Natural killer cell treated with Interleukin-12 subunit alpha and Interleukin-12 subunit beta and Interleukin-15 and Interleukin-18, amount 100 ng/mL, for 72 hours (primary cell): ENCODE measurements around the gene FOXD1. TPM values are rescaled to one million over a fixed set of nuclear protein-coding genes. Genes with fewer than 3 reads are reported as not detected.
"Not testable (repeated sequence)": the region's sequence is repeated elsewhere in the genome, so short reads cannot be mapped to it uniquely, and the experiment has no call there.

Experiments
- ATAC-seq, 2 donors: fragments of 150-1000 bp; cut with Tn5 transposase in 1 of 2; sonication (Bioruptor Pico), chemical (Tn5 transposase) in 1 of 2; 2 replicates each; pipeline ENCODE4 v1.10.0; 2021
- DNase-seq: peaks from one replicate; pipeline ENCODE4 v3.0.0; 2022; ENCODE audit warnings: low spot score
- H3K27ac Mint-ChIP-seq, 2 donors: 1 replicate in 1 of 2; 2 replicates in 1 of 2; pipeline ENCODE4 v1.8.0; 2022; ENCODE audit warnings: mixed read lengths in 2 of 2, mild to moderate bottlenecking in 1 of 2, moderate library complexity in 1 of 2
- H3K27me3 Mint-ChIP-seq, 2 donors: 1 replicate in 1 of 2; 2 replicates in 1 of 2; pipeline ENCODE4 v1.8.0; 2022; ENCODE audit warnings: mixed read lengths in 2 of 2
- H3K36me3 Mint-ChIP-seq: one replicate; pipeline ENCODE4 v1.8.0; 2022; ENCODE audit warnings: mixed read lengths
- H3K4me1 Mint-ChIP-seq, 2 donors: 1 replicate in 1 of 2; 2 replicates in 1 of 2; pipeline ENCODE4 v1.8.0; 2022; ENCODE audit warnings: low read depth in 2 of 2, mixed read lengths in 2 of 2, mild to moderate bottlenecking in 1 of 2
- H3K4me3 Mint-ChIP-seq: one replicate; pipeline ENCODE4 v1.8.0; 2022; ENCODE audit warnings: mixed read lengths
- H3K9me3 Mint-ChIP-seq: 2 replicates; pipeline ENCODE4 v1.8.0; 2022; ENCODE audit warnings: mixed read lengths
- total RNA-seq, 2 donors: library from RNA; stranded (reverse); gene quantifications; one replicate each; pipeline ENCODE4 v1.2.3, GENCODE V29; 2022

The FOXD1 gene
- 1 to 10 TPM; 1.5 to 2.0 TPM for total RNA-seq

GRCh38 chr5:73448463-73449136, at the start of gene FOXD1:
TSS of gene FOXD1 (minus strand) at chr5:73448777. CDS start at chr5:73448362, 415 bp downstream.
- no peaks in the 10 kb centered on the region for H3K9me3 Mint-ChIP-seq
- H3K27ac Mint-ChIP-seq: peak within 1 kb of the TSS; percentile 31 to 57
- H3K36me3 Mint-ChIP-seq: peaks cover 8% of the 10 kb centered on the region
- DNase-seq (peak; percentile 67), ATAC-seq (peak; percentile 83 to 88)
- peak within 1 kb of the TSS; percentile 86 for H3K4me3 Mint-ChIP-seq
- H3K27me3 Mint-ChIP-seq: peaks cover 39 to 53% of the 10 kb centered on the region in 2 donors
- H3K4me1 Mint-ChIP-seq: peaks cover 14 to 16% of the 10 kb centered on the region in 2 donors

GRCh38 chr5:73497497-73498056, 49.0 kb upstream of the FOXD1 start:
- H3K27me3 Mint-ChIP-seq: peaks cover 15 to 17% of the 10 kb centered on the region in 2 donors
- H3K36me3 Mint-ChIP-seq: peaks cover 32% of the 10 kb centered on the region
- H3K4me3 Mint-ChIP-seq: peak overlapping the region; percentile 95
- peaks cover 27 to 28% of the 10 kb centered on the region in 2 donors for H3K4me1 Mint-ChIP-seq
- ATAC-seq (no peak), DNase-seq (no peak)
- H3K9me3 Mint-ChIP-seq: no peaks in the 10 kb centered on the region
- H3K27ac Mint-ChIP-seq: peak overlapping the region; percentile 97 to 98

DNA sequence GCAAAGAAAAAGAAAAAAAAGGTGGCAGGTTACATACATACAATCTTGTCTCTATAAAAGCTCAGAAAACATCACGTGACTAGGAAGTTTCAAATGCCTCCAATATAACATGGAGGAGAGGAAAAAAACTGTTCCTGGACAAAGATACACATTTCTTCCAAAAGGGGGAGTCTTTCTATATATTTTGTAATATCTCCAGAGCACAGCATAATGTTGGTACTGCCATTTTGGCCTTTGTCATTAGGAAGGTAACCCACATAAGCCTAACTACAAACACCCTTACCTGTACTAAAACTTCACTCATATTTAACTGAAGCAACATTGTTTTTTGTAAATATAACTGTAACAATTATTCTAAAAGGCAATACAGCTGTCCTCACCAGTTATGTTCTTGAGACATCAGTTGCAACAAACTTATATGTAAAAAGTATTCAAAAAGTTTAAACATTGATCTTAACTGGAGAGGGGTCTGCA, 48.4 kb upstream of the FOXD1 start:
- DNase-seq (no peak), ATAC-seq (no peak)
- H3K4me1 Mint-ChIP-seq: peaks cover 25 to 27% of the 10 kb centered on the region in 2 donors
- peak overlapping the region in 1 of 2 donors; percentile 98 for H3K27ac Mint-ChIP-seq
- H3K4me3 Mint-ChIP-seq: peak overlapping the region; percentile 95
- peaks cover 28% of the 10 kb centered on the region for H3K36me3 Mint-ChIP-seq
- H3K9me3 Mint-ChIP-seq: no peaks in the 10 kb centered on the region
- H3K27me3 Mint-ChIP-seq: peaks cover 17 to 23% of the 10 kb centered on the region in 2 donors

- Mint-ChIP-seq H3K36me3 (peaks cover 20% of the 10 kb centered on the region), H3K9me3 (no peaks in the 10 kb centered on the region), H3K4me3 (no peak overlapping the region), H3K27me3 (peaks cover 20 to 31% of the 10 kb centered on the region in 2 donors), H3K4me1 (peaks cover 18 to 19% of the 10 kb centered on the region in 2 donors), H3K27ac (no peak overlapping the region)
- DNase-seq: no peak
- no peak for ATAC-seq
These were observed 47.3 kb upstream of the FOXD1 start for GRCh38 chr5:73495772-73496335.

DNA sequence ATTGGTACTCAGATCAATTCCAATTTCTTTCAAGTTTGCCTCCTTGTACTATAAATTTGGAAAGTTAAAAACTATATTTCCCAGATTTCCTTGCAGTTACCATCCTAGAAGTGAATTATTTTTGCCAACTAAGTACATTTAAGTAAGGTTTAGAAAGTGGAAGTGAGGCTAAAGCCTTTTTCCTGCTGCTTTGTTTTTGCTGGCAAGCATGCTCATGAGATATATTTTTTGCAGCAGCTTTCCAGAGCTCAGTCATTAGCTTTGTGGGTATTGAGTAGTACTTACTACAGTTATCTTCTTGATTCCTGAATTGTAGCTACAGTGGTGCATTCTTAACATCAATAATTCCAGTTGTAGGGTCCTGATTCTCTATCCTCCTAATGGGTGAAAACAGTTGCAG, 46.1 kb upstream of the FOXD1 start:
- Mint-ChIP-seq H3K4me1 (peaks cover 8 to 12% of the 10 kb centered on the region in 2 donors), H3K4me3 (no peak overlapping the region)

DNA sequence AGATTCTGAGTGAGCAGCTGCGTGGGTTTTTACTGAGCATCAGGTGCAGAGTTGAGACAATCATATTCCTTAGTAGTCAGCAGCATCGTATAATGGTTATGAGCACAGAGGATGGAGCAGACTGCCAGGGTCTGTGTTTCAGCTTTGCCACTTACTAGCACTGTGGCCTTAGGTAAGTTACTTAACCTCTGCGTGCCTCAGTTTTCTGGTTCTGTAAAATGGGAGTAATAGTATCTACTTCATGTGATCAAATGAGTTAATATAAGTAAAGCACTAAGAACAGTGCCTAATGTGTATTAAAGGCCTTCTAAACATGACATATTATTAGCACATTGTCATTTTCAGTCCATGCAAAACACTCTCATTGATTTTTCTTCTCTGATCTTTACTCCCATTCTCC, 44.8 kb upstream of the FOXD1 start:
- Mint-ChIP-seq H3K9me3 (no peaks in the 10 kb centered on the region), H3K27ac (no peak overlapping the region), H3K36me3 (no peaks in the 10 kb centered on the region), H3K27me3 (peaks cover 22 to 31% of the 10 kb centered on the region in 2 donors), H3K4me3 (no peak overlapping the region), H3K4me1 (peaks cover 0 to 4% of the 10 kb centered on the region in 2 donors)
- no peak for DNase-seq
- no peak for ATAC-seq

More for the DNA sequence above, 46.1 kb upstream of the FOXD1 start:
- H3K36me3 Mint-ChIP-seq: peaks cover 9% of the 10 kb centered on the region
- H3K9me3 Mint-ChIP-seq: no peaks in the 10 kb centered on the region
- no peak for DNase-seq
- no peak overlapping the region for H3K27ac Mint-ChIP-seq
- peaks cover 20 to 31% of the 10 kb centered on the region in 2 donors for H3K27me3 Mint-ChIP-seq
- ATAC-seq: no peak

DNA sequence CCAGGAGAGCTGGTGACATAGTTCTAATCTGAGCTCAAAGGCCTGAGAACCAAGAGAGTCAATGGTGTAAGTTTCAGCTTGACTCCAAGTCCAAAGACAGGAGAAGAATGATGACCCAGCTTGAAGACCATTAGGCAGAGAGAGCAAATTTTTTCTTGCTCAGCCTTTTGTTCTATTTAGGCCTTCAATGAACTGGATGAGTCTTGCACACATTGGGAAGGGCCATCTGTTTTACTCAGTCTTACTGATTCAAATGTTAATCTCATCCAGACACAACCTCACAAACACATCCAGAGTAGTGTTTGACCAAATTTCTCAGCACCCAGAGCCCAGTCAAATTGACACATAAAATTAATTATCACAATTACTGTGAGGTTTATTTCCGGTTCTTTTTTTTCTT, 42.6 kb upstream of the FOXD1 start:
- Mint-ChIP-seq H3K9me3 (no peaks in the 10 kb centered on the region), H3K4me3 (no peak overlapping the region), H3K4me1 (no peaks in the 10 kb centered on the region), H3K36me3 (no peaks in the 10 kb centered on the region), H3K27me3 (peaks cover 34 to 51% of the 10 kb centered on the region in 2 donors), H3K27ac (no peak overlapping the region)
- DNase-seq (no peak), ATAC-seq (no peak)

DNA sequence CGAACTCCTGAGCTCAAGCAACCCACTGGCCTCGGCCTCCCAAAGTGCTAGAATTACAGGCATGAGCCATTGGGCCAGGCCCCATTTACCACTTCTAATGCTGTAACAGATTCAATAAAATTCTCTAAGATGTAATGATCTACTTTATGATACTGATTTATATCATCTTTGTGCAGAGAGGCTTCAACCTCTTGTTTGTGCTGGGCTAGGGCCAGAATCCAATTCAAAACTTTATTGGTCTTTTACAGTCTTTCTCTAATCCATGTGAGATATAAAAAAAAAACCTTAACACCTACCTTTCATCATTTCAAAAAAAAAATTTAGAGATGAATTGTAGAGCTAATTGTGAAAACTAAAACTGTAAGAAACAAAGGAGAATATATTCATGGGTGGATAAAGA, 41.5 kb upstream of the FOXD1 start:
- ATAC-seq: no peak
- Mint-ChIP-seq H3K27ac (no peak overlapping the region), H3K36me3 (no peaks in the 10 kb centered on the region), H3K27me3 (peaks cover 33 to 58% of the 10 kb centered on the region in 2 donors), H3K4me3 (no peak overlapping the region), H3K9me3 (no peaks in the 10 kb centered on the region), H3K4me1 (no peaks in the 10 kb centered on the region)
- no peak for DNase-seq

- ATAC-seq: peak in 1 of 2 donors; percentile 24
- Mint-ChIP-seq H3K4me3 (no peak overlapping the region), H3K36me3 (no peaks in the 10 kb centered on the region), H3K4me1 (no peaks in the 10 kb centered on the region), H3K27me3 (peaks cover 31 to 51% of the 10 kb centered on the region in 2 donors), H3K9me3 (no peaks in the 10 kb centered on the region), H3K27ac (no peak overlapping the region)
- no peak for DNase-seq
These were observed 40.2 kb upstream of the FOXD1 start for GRCh38 chr5:73488806-73489205.

- Mint-ChIP-seq H3K36me3 (no peaks in the 10 kb centered on the region), H3K9me3 (no peaks in the 10 kb centered on the region), H3K4me3 (no peak overlapping the region), H3K27me3 (peaks cover 26 to 43% of the 10 kb centered on the region in 2 donors), H3K4me1 (no peaks in the 10 kb centered on the region), H3K27ac (no peak overlapping the region)
- DNase-seq: no peak
- no peak for ATAC-seq
These were observed 39.2 kb upstream of the FOXD1 start for GRCh38 chr5:73487815-73488214.

- not testable (repeated sequence) for H3K9me3 Mint-ChIP-seq, H3K36me3 Mint-ChIP-seq, DNase-seq, H3K27ac Mint-ChIP-seq, ATAC-seq, H3K4me3 Mint-ChIP-seq, H3K4me1 Mint-ChIP-seq
- peaks cover 22 to 38% of the 10 kb centered on the region in 2 donors for H3K27me3 Mint-ChIP-seq
These were observed 38.7 kb upstream of the FOXD1 start for GRCh38 chr5:73487257-73487656.

DNA sequence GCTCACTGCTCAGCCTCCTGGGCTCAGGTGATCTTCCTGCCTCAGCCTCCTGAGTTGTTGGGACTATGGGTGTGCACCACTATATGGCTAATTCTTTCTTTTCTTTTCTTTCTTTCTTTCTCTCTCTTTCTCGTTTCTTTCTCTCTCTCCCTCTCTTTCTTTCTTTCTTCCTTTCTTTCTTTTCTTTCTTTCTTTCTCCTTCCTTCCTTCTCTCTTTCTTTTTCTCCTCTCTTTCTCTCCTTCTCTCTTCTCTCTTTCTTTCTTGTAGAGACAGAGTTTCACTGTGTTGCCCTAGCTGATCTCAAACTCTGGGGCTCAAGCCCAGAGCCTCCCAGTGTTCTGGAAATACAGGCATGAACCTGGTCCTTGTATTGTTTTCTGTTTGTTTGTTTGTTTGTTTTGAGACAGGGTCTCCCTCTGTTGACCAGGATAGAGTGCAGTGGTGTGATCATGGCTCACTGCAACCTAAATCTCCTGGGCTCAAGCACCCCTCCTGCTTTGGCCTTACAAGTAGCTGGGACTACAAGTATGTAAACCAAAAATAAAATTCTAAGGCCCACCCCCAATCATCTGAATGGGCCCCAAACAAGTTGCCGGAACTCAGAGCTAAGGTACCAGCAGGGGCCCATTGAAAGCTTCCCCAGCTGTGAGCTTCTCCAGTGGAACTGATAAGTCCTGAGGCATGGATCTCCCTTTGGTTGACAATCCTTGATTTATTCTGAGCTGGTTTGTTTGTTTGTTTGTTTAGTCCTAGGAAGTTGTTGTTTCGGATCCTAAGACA, 37.7 kb upstream of the FOXD1 start:
- peaks cover 21 to 28% of the 10 kb centered on the region in 2 donors for H3K27me3 Mint-ChIP-seq
- no peak for DNase-seq
- H3K27ac Mint-ChIP-seq: no peak overlapping the region
- no peak for ATAC-seq
- no peaks in the 10 kb centered on the region for H3K9me3 Mint-ChIP-seq
- H3K36me3 Mint-ChIP-seq: no peaks in the 10 kb centered on the region
- H3K4me1 Mint-ChIP-seq: no peaks in the 10 kb centered on the region
- H3K4me3 Mint-ChIP-seq: no peak overlapping the region

DNA sequence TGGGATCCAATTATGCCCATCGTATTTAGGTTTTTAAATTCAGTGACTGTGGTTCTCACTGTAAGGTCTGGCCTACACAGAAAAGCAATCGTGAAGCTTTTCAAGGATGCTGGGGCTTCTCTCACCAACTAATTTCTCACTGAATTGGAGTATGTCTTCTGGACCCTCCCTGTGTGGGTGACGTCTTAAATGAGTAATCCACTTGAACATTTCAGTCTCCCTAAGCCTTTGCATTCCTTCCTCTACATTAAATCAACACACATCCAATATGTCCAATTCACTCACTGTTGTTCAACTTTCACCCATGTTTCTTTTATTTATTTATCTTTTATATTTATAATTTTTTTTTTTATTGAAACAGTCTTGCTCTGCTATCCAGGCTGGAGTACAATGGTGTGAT, 37.1 kb upstream of the FOXD1 start:
- Mint-ChIP-seq H3K9me3 (no peaks in the 10 kb centered on the region), H3K27me3 (peaks cover 26 to 27% of the 10 kb centered on the region in 2 donors), H3K4me3 (no peak overlapping the region), H3K36me3 (no peaks in the 10 kb centered on the region), H3K4me1 (no peaks in the 10 kb centered on the region), H3K27ac (no peak overlapping the region)
- DNase-seq: no peak
- no peak for ATAC-seq
